ENCODE results near the gene RABGGTA.
"Not testable (repeated sequence)": the region's sequence is repeated elsewhere in the genome, so short reads cannot be mapped to it uniquely, and the experiment has no call there.

RABGGTA gene

GRCh38 chr14:24238527-24239037 is 32.8 kb downstream of the RABGGTA start:
- DNase-seq: no peak

GRCh38 chr14:24238123-24238522 is 33.3 kb downstream of the RABGGTA start:
- peak; percentile 41 to 54 for DNase-seq

- DNase-seq: no peak
Measured at GRCh38 chr14:24237463-24237955, 33.9 kb downstream of the RABGGTA start.

- no peak for DNase-seq
Measured at GRCh38 chr14:24236689-24237462, 34.5 kb downstream of the RABGGTA start.

GRCh38 chr14:24235804-24236688 is 35.4 kb downstream of the RABGGTA start:
- DNase-seq: no peak

GRCh38 chr14:24234095-24235005 is 37.0 kb downstream of the RABGGTA start:
- DNase-seq: no peak

- no peak for DNase-seq
Measured at GRCh38 chr14:24233538-24233866, 37.9 kb downstream of the RABGGTA start.

- DNase-seq: no peak
Measured at GRCh38 chr14:24232645-24233537, 38.5 kb downstream of the RABGGTA start, which contains the start of gene GMPR2. Gene GMPR2 (plus strand): TSS chr14:24232929. CDS start chr14:24233254, 325 bp downstream.

GRCh38 chr14:24232121-24232644 is 39.2 kb downstream of the RABGGTA start, which contains the start of gene NEDD8:
Gene NEDD8 (minus strand): TSS chr14:24232367. CDS start chr14:24232267, 100 bp downstream.
- DNase-seq: peak; percentile 84 to 86

- no peak for DNase-seq
Measured at GRCh38 chr14:24231263-24232120, 39.9 kb downstream of the RABGGTA start.

GRCh38 chr14:24228902-24229301 is 42.5 kb downstream of the RABGGTA start:
- no peak for DNase-seq

- DNase-seq: no peak
Measured at GRCh38 chr14:24226473-24226872, 44.9 kb downstream of the RABGGTA start.

- DNase-seq: no peak
Measured at GRCh38 chr14:24224618-24225071, 46.8 kb downstream of the RABGGTA start.

- DNase-seq: not testable (repeated sequence)
Measured at GRCh38 chr14:24222987-24223386, 48.4 kb downstream of the RABGGTA start.

- no peak for DNase-seq
Measured at GRCh38 chr14:24219521-24219920, 51.9 kb downstream of the RABGGTA start.

GRCh38 chr14:24219080-24219479 is 52.3 kb downstream of the RABGGTA start:
- DNase-seq: no peak

GRCh38 chr14:24216876-24217275 is 54.5 kb downstream of the RABGGTA start:
- DNase-seq: not testable (repeated sequence)

GRCh38 chr14:24216345-24216699 is 55.1 kb downstream of the RABGGTA start:
- no peak for DNase-seq
